ENCODE data around the gene NCKAP5L.
"Not testable (repeated sequence)": the region's sequence is repeated elsewhere in the genome, so short reads cannot be mapped to it uniquely, and the experiment has no call there.

The NCKAP5L gene

GRCh38 chr12:49777800-49778748 is 50.1 kb downstream of the NCKAP5L start:
- DNase-seq (ENCODE audit: low read depth, low spot score): peak; percentile 52

DNA sequence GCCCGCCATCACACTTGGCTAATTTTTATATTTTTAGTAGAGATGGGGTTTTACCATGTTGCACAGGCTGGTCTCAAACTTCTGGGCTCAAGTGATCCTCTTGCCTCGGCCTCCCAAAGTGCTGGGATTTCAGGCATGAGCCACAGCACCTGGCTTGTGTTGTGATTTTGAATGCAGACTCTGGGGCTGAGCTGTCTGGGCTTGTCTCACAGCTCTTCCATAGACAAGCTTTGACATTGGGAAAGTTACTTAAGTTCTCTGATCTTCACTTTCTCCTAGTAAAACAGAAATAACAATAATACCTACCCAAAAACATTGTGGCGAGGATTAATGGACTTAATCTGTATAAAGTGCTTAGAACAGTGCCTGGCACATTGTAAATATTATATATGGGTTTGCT is 50.9 kb downstream of the NCKAP5L start:
- DNase-seq (ENCODE audit: low read depth, low spot score): no peak

GRCh38 chr12:49776858-49777257 is 51.4 kb downstream of the NCKAP5L start:
- DNase-seq (ENCODE audit: low read depth, low spot score): no peak

GRCh38 chr12:49776413-49776812 is 51.8 kb downstream of the NCKAP5L start:
- DNase-seq (ENCODE audit: low read depth, low spot score): peak; percentile 18

DNA sequence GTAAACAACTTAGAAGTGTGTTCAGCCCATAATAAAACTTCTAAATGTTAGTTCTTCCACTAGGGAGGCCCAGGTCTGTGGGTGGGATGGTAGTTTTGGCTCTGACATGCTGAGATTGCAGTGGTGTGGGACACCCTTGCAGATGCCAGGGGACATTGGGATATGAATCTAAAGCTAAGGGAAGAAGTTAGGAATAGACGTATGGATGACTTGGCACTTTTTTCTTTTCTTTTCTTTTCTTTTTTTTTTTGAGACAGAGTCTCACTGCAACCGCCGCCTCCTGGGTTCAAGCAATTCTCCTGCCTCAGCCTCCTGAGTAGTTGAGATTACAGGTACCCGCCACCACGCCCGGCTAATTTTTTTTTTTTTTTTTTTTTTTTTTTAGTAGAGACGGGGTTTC is 55.1 kb downstream of the NCKAP5L start:
- not testable (repeated sequence) for DNase-seq (ENCODE audit: low read depth, low spot score)

DNA sequence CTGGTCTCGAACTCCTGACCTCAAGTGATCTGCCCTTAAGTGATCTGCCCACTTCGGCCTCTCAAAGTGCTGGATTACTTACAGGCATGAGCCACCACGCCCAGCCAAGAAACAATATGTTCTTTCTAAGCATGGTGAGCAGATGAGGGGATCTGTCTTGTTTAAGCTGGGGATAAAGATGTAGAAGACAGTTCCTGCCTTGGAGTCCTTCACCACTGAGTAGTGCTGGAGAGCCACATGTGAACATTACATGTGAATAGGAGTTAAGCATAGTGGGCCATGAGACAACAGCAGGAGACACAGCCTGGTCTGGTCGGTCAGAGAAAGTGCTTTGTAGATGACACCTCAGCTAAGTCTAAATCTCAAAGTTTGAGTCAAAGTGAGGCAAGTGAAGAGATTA is 60.9 kb downstream of the NCKAP5L start:
- DNase-seq (ENCODE audit: low read depth, low spot score): no peak

DNA sequence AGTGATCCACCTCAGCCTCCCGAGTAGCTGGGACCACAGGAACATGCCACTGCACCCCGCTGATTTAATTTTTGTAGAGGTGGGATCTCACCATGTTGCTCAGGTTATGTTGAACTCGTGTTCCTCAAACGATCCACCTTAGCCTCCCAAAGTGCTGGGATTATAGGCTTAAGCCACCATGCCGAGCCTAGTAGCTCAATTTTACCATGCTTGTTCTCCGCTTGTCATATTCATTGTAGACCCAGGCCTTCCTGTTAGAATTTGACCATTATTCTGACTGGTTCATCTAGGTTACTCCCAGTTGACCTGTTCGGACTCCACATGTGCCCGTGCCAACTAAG is 62.1 kb downstream of the NCKAP5L start:
- DNase-seq (ENCODE audit: low read depth, low spot score): no peak

GRCh38 chr12:49764126-49764525 is 64.1 kb downstream of the NCKAP5L start:
- DNase-seq (ENCODE audit: low read depth, low spot score): no peak

DNA sequence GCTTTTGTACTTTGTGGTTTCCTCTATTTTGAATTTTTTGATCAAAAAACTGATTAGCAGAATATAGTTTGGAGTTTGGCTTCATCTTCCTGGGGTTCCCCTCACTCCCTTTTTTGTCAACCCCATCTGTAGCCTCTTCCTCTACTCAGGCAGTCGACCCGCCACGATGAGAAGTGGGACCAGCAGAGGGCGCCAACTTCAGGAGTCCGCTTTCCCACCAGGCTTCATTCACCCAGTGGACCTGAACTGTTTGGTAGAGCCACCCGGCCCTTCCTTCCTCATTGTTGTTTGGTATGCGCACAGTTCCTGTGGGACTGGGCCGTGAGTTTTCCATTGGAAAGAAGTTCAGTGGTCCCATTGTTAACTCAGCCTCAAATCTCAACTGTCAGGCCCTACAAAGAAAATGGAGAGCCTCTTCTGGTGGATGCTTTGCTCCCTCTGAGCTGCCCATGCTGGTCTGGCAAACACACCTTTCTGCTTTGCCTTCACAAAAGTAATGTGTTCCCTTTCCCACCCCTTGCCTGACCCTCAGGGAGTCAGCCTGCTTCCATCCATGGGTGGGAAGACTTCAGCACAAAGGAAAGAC is 65.1 kb downstream of the NCKAP5L start:
- peak; percentile 60 for DNase-seq (ENCODE audit: low read depth, low spot score)

DNA sequence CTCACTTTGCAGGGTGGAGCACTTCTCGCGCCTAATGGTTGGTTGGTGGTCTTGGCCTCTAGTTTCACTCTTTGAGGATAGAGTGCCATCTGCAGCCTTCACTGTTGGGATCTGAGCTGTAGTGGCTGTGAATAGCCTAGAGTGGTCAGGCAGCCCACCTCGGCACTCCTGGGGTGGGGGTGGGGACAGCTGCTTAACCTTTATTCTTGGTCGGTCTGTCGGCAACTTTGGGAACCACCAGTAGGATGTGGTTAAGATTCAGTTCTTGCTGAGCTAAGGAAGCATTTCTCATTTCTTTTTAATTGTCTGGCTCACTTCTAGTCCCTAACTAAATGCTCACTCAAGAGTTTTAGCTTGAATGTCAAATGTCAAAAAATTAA is 65.8 kb downstream of the NCKAP5L start:
- no peak for DNase-seq (ENCODE audit: low read depth, low spot score)

DNA sequence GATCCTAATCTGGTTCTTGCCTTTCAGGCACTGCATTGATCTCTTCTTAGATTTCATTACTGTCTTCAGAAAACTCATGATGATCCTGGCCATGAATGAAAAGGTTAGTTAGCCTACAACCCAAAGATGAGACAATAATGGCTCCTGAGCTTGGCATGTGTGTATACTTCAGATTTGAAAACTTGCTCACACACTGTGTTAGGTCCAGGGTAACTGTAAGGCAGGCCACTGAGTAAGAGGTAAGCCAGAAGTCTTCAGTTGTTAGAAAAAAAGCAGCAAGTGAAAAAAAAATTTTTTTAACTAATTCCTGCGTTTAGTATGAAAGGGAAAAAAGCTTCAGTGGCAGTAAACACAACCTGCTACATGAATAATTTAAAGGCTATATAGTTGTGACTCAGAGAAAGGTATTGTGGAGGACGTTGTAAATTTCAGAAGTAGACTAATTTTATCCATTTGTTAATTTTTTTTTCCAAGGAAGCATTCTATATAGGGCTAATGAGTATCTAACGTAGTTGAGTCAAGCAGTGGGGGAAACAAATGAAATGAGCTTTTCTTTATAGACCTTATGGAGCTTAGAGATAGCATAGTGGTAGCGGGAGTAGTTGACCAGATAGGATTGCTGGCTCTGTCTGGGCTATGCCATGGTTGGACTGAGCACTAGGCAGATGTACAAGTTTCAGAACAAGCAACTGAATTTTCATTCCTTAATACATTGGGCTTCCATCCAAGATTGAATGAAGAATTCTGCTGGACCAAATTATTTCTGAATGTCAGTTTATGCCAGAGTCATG is 66.3 kb downstream of the NCKAP5L start:
- no peak for DNase-seq (ENCODE audit: low read depth, low spot score)

DNA sequence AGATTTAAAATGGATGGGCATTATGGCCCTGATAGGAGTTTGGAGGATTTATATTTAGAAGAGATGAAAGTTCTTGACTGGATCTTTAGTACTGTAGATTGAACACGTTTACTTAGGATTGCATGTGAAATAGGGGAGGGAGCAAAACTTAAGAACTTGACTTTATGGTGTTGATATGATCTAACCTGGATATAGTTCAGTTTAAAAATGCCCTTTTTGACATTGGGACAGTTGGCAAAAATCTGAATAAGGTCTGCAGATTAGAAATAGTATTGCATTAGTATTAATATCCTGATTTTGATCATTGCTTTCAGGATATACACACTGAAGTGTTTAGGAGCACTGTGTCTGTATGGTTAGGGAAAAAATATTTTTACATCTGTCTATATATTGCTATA is 77.2 kb downstream of the NCKAP5L start:
- DNase-seq (ENCODE audit: low read depth, low spot score): no peak

DNA sequence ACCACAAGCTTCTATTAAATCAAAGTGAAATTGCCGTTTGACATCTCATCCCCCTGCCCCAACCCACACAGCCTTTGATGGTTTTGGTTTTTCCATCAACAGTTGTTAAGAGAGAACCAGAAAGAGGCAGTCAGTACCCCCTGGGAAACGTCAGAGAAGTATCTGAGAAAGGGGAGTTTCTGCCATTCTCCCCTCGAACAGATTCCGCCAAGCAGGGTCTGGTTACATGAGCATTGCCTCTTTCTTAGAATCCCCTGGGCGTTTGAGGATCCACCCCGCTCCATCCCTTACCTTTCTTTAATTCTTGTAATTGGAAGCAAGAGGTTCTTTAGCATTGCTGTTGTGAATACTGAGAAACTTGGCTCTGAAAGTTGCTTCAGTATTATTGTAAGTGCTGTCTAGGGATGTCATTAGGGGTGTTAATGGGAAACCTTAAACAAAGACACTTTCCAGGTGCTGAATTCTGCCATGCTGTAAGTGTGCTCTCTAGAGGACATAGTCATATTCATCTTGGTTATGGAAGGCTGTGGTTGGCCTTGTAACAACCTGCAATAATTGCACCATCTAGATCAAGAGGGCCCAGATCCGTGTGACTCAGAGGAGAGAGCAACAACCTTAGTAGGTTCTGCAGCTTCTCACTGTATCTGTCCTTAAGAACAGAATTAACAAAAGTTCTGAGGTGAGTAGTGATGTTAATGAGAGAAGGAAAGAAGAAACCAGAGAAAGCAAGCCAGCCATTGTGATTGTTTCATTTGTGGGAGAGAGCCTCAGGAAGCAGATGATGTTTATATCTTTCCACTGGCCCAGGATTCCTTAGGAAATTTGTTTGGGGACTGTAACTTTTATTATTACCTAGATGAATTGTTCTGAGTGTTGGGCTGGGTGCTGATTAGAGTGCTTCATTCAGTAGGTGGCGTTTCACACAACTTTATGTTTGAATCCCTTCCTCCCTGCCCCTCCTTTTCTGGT is 77.9 kb downstream of the NCKAP5L start:
- DNase-seq (ENCODE audit: low read depth, low spot score): peak; percentile 27

GRCh38 chr12:49748800-49749199 is 79.4 kb downstream of the NCKAP5L start:
- DNase-seq (ENCODE audit: low read depth, low spot score): no peak

DNA sequence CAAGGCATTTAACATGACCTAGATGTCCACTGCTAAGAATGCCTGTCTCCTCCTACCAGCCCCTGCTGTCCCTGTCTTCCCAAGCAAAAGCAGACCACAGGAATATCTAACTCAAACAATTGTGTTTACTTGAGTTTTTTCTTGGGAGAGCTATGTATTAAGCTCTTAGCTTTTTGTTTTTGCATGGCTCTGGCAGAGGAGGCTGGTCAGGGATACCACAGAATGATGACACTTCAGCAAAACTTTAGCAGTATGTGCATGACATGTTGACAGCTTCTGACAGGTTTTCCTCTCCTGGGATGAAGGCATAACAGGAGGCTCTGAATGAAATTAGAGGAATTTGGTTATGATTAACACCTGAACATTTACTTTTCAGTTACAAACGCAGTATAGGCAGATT is 79.9 kb downstream of the NCKAP5L start:
- DNase-seq (ENCODE audit: low read depth, low spot score): no peak

DNA sequence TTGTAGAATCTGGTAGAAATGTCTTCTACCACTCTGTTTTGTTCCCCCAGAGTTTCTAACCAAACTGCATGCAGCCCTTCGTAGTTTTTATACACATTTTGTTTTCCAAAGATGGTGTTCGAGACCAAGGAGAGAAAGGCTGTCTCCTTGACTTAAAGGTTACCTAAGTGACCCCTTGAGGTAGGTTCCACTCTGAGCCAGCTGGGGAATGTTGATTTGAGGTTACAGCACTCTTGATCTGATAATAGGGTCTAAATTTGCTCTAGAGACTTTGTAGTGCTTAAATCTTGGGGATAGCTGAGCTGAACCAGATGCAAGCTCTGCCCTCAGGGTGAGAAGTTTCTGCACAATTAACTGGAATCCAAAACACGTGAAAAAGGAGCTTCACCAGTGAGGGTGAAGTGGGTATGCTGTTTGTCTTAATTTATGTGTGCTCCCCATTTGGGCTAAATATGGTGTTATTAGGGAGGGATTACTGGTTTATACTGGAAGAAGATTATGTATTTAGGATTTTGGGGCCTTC is 83.8 kb downstream of the NCKAP5L start:
- DNase-seq (ENCODE audit: low read depth, low spot score): no peak

DNA sequence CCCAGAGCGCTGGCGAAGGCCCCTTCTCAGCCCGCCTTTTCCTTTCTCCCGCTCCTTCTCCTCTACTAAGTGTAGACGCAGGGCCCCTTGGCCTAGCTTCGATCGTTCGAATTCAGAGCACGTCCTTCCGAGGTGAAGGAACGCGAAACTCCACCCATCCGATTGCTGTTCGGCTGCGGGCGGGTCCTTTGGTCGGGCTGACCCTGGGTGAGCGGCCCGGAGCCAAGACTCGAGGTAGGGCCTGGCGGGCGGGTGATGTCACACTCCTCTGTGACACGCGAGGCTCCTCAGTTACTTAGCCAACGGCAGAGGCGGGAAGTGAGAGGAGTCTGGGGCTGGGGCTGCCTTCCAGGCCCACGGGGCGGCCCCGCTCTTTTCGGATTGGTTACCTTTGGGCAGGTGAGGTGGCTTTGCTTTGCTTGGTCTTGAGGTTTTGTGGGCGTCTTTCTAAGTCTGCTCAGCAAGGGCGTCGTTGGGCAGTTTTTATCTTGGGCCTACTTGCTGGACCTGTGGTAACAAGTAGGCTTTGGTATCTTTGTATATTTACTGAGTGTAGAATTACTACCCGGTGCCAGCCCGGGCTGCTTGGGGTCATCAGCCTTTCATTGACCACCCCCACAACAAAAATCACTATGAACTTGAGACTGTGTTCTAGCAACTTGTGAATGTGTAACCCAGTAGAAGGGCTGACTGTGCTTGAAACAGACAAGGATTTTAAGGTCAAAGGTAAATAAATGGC is 86.2 kb downstream of the NCKAP5L start:
- peak; percentile 78 for DNase-seq (ENCODE audit: low read depth, low spot score)

Data from activated CD4-positive, CD25-positive, alpha-beta regulatory T cell treated with anti-CD3 and anti-CD28 coated beads, Interleukin-2, amount 50 U/mL, for 16 hours (primary cell).